Measurements from ENCODE around the gene PRSS2. TPM values are rescaled to one million over a fixed set of nuclear protein-coding genes. Genes with fewer than 3 reads are reported as not detected.

Gene PRSS2
- polyA plus RNA-seq, 1 experiment = not detected

DNA sequence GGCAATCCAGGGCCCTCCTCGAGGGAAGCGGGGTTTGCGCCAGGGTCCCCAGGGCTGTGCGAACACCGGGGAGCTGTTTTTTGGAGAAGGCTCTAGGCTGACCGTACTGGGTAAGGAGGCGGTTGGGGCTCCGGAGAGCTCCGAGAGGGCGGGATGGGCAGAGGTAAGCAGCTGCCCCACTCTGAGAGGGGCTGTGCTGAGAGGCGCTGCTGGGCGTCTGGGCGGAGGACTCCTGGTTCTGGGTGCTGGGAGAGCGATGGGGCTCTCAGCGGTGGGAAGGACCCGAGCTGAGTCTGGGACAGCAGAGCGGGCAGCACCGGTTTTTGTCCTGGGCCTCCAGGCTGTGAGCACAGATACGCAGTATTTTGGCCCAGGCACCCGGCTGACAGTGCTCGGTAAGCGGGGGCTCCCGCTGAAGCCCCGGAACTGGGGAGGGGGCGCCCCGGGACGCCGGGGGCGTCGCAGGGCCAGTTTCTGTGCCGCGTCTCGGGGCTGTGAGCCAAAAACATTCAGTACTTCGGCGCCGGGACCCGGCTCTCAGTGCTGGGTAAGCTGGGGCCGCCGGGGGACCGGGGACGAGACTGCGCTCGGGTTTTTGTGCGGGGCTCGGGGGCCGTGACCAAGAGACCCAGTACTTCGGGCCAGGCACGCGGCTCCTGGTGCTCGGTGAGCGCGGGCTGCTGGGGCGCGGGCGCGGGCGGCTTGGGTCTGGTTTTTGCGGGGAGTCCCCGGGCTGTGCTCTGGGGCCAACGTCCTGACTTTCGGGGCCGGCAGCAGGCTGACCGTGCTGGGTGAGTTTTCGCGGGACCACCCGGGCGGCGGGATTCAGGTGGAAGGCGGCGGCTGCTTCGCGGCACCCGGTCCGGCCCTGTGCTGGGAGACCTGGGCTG lies 26.0 kb downstream of the PRSS2 start:
- TF ChIP-seq, protein P1, sequence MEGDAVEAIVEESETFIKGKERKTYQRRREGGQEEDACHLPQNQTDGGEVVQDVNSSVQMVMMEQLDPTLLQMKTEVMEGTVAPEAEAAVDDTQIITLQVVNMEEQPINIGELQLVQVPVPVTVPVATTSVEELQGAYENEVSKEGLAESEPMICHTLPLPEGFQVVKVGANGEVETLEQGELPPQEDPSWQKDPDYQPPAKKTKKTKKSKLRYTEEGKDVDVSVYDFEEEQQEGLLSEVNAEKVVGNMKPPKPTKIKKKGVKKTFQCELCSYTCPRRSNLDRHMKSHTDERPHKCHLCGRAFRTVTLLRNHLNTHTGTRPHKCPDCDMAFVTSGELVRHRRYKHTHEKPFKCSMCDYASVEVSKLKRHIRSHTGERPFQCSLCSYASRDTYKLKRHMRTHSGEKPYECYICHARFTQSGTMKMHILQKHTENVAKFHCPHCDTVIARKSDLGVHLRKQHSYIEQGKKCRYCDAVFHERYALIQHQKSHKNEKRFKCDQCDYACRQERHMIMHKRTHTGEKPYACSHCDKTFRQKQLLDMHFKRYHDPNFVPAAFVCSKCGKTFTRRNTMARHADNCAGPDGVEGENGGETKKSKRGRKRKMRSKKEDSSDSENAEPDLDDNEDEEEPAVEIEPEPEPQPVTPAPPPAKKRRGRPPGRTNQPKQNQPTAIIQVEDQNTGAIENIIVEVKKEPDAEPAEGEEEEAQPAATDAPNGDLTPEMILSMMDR (IDR thresholded peaks at IDR 0.05; ENCODE audit: low read depth, low read length) = no peak
- ChIA-PET POLR2A (no interaction called here), CTCF (interaction anchor here (1.0 to 2.2 kb wide), 4 partner anchors 13 to 262 kb away, joined by 3 to 11 read pairs (median 5); no protein-coding TSS in a partner anchor)
- H3K4me3 ChIP-seq (ENCODE audit: low read depth, low read length) = no peak overlapping the region
- no peak overlapping the region for H3K27ac ChIP-seq (ENCODE audit: low read depth, low read length)
- H3K27me3 ChIP-seq (ENCODE audit: control insufficient read depth, insufficient read depth, low read length) = peaks cover 56% of the 10 kb centered on the region
- DNase-seq (ENCODE audit: low read depth, low spot score) = no peak
- H3K9me3 ChIP-seq (ENCODE audit: control insufficient read depth, insufficient read depth, low read length) = no peaks in the 10 kb centered on the region; the same call in 1 of the 2 replicates

DNA sequence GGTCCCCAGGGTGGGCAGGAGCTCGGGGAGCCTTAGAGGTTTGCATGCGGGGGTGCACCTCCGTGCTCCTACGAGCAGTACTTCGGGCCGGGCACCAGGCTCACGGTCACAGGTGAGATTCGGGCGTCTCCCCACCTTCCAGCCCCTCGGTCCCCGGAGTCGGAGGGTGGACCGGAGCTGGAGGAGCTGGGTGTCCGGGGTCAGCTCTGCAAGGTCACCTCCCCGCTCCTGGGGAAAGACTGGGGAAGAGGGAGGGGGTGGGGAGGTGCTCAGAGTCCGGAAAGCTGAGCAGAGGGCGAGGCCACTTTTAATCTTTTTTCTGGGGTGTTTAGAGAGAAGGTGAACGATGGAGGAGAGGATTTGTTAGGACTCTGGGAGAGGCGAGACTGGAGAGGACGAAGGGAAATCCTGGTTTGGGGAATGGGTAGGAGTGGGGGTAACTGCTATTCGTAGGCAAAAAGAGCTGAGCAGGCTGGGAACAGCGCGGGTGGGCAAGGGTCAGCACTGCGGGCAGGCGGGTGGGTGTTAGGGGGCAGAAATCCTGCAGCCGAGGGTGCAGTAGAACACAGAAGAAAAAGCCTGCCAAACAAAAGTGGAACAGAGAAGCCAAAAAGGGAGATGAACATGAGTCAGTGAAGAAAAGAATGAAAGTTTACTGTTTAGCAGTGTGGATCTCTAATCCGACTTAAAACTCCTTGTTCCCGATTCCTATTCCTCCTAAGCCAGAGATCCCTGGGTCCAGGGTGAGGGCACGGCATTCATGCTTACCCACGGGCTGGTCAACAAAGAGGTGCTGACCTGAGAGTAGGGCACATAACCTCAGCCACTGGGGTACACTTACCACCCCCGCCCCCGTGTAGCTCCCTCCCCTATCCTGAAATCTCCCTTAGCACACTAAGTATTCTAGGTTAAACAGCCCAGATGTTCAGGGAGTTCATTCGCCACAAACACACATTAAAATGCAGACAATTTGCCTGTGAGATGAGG lies 26.9 kb downstream of the PRSS2 start:
- CTCF ChIA-PET = interaction anchor here (1.2 to 2.2 kb wide), 4 partner anchors 13 to 262 kb away, joined by 4 to 11 read pairs (median 5); no protein-coding TSS in a partner anchor
- POLR2A ChIA-PET = no interaction called here
- H3K4me3 ChIP-seq (ENCODE audit: low read depth, low read length) = no peak overlapping the region
- no peak overlapping the region for H3K27ac ChIP-seq (ENCODE audit: low read depth, low read length)
- H3K27me3 ChIP-seq (ENCODE audit: control insufficient read depth, insufficient read depth, low read length) = peaks cover 56% of the 10 kb centered on the region
- TF ChIP-seq, protein P1 (IDR thresholded peaks at IDR 0.05; ENCODE audit: low read depth, low read length) = no peak
- no peak for DNase-seq (ENCODE audit: low read depth, low spot score)
- no peaks in the 10 kb centered on the region; the same call in 1 of the 2 replicates for H3K9me3 ChIP-seq (ENCODE audit: control insufficient read depth, insufficient read depth, low read length)

DNA sequence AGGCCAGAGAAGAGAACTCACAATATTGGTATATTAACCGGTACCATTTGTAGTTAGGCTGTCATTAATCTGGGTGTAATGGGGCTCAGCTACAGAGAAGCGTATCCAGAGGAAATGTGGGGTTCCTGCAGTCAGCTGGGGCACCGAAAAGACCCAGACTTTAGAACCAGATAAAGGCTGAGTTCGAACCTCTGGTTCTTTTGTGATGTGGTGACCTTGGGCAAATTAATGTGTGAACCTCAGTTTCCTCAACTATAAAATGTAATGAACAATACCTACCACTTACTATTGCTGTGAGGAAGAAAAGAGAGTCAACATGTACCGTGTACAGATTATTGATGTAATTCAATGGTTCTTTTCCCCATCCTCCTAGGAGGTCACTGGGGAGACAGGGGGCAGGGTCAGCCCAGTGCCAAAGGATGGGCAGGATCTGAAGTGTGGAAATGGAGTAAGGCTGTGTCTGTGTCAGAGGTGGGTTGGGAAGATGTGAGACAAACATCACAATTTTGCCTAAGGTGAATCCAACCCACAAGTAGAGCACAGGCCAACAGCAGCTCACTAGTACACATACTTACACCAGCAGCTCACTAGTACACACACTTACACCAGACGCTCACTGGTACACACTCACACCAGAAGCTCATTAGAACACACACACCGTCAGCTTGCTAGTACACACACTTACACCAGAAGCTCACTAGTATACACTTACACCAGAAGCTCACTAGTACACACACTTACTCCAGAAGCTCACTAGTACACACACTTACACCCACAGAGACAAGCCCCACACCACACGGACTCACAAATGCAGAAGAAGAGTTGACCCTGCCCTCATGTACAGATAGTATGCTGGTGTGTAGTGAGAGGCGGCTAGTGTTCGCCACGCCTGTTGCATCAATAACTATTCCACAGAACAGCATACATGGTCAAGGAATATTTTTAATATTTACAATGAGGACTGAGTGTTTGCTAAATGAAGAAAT lies 28.0 kb downstream of the PRSS2 start:
- ChIA-PET CTCF (interaction anchor here (1.2 to 2.2 kb wide), 4 partner anchors 12 to 264 kb away, joined by 4 to 11 read pairs (median 5); no protein-coding TSS in a partner anchor), POLR2A (no interaction called here)
- Histone ChIP-seq H3K27me3 (ENCODE audit: control insufficient read depth, insufficient read depth, low read length) (peaks cover 52% of the 10 kb centered on the region), H3K4me3 (ENCODE audit: low read depth, low read length) (no peak overlapping the region), H3K27ac (ENCODE audit: low read depth, low read length) (no peak overlapping the region), H3K9me3 (ENCODE audit: control insufficient read depth, insufficient read depth, low read length) (no peaks in the 10 kb centered on the region; the same call in 1 of the 2 replicates)
- DNase-seq (ENCODE audit: low read depth, low spot score) = no peak
- TF ChIP-seq, protein P1 (IDR thresholded peaks at IDR 0.05; ENCODE audit: low read depth, low read length) = no peak

DNA sequence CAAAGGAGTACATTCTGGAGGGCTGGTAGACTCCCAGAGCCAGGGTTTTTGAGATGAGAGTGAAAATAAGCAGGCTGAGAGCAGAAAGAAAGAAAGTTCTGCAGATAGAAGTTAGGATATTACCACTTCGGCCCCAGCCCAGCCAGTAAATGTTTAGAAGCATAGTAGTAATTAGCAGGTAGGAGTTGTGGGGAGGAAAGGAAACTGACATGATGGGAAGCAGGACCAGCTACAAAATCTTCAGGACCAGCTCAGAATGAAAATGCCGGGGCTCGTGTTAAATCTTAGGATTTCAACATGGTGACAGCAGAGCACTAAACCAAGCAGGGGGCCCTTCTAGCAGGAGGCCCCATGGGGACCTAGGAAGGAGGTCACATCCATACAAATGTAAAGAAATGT lies 28.7 kb downstream of the PRSS2 start:
- H3K4me3 ChIP-seq (ENCODE audit: low read depth, low read length) = no peak overlapping the region
- POLR2A ChIA-PET = no interaction called here
- TF ChIP-seq, protein P1 (IDR thresholded peaks at IDR 0.05; ENCODE audit: low read depth, low read length) = no peak
- DNase-seq (ENCODE audit: low read depth, low spot score) = no peak
- H3K9me3 ChIP-seq (ENCODE audit: control insufficient read depth, insufficient read depth, low read length) = no peaks in the 10 kb centered on the region; the same call in 1 of the 2 replicates
- CTCF ChIA-PET = interaction anchor here (1.0 to 1.2 kb wide), 2 partner anchors 16 to 156 kb away, joined by 3 to 4 read pairs; no protein-coding TSS in a partner anchor
- peaks cover 49% of the 10 kb centered on the region for H3K27me3 ChIP-seq (ENCODE audit: control insufficient read depth, insufficient read depth, low read length)
- no peak overlapping the region for H3K27ac ChIP-seq (ENCODE audit: low read depth, low read length)
